ENCODE measurements around the gene GJB4. TPM values are rescaled to one million over a fixed set of nuclear protein-coding genes. Genes with fewer than 3 reads are reported as not detected.
"Not testable (repeated sequence)": the region's sequence is repeated elsewhere in the genome, so short reads cannot be mapped to it uniquely, and the experiment has no call there.

Gene GJB4
- total and polyA plus RNA-seq, 5 experiments from 2014 or later = not detected

- H3K4me1 Mint-ChIP-seq = no peaks in the 10 kb centered on the region
- no peak overlapping the region for H3K27ac Mint-ChIP-seq
- peaks cover 4 to 17% (median 14%) of the 10 kb centered on the region in 5 donors for H3K27me3 Mint-ChIP-seq
- no peak overlapping the region for H3K4me3 Mint-ChIP-seq
- ATAC-seq (no peak), DNase-seq (no peak)
- POLR2A ChIA-PET = no interaction called here
- H3K9me3 Mint-ChIP-seq = no peaks in the 10 kb centered on the region
- H3K36me3 Mint-ChIP-seq = no peaks in the 10 kb centered on the region
Observed at GRCh38 chr1:34736692-34737091, 22.8 kb upstream of the GJB4 start.

GRCh38 chr1:34737236-34737635, 22.3 kb upstream of the GJB4 start:
- H3K36me3 Mint-ChIP-seq, ATAC-seq, DNase-seq, H3K27ac Mint-ChIP-seq, H3K4me1 Mint-ChIP-seq, H3K9me3 Mint-ChIP-seq, H3K4me3 Mint-ChIP-seq, POLR2A ChIA-PET: not testable (repeated sequence)
- peaks cover 4 to 17% (median 14%) of the 10 kb centered on the region in 5 donors for H3K27me3 Mint-ChIP-seq

GRCh38 chr1:34739613-34740012, 19.9 kb upstream of the GJB4 start:
- Mint-ChIP-seq H3K27me3 (peaks cover 6 to 17% (median 12%) of the 10 kb centered on the region in 5 donors), H3K4me3 (no peak overlapping the region), H3K27ac (no peak overlapping the region), H3K9me3 (no peaks in the 10 kb centered on the region), H3K4me1 (peaks cover 0 to 6% (median 2%) of the 10 kb centered on the region in 4 donors), H3K36me3 (no peaks in the 10 kb centered on the region)
- POLR2A ChIA-PET = no interaction called here
- DNase-seq (no peak), ATAC-seq (no peak)

GRCh38 chr1:34740161-34740868, 19.2 kb upstream of the GJB4 start:
- Mint-ChIP-seq H3K27me3 (peaks cover 6 to 18% (median 12%) of the 10 kb centered on the region in 5 donors), H3K36me3 (no peaks in the 10 kb centered on the region), H3K4me3 (no peak overlapping the region), H3K9me3 (no peaks in the 10 kb centered on the region), H3K27ac (peak overlapping the region in 1 of 10 donors; percentile 17), H3K4me1 (peaks cover 0 to 6% (median 2%) of the 10 kb centered on the region in 4 donors)
- DNase-seq (no peak), ATAC-seq (no peak)
- POLR2A ChIA-PET = no interaction called here

- peak overlapping the region in 1 of 10 donors; percentile 18 for H3K27ac Mint-ChIP-seq
- POLR2A ChIA-PET = no interaction called here
- H3K4me1 Mint-ChIP-seq = peaks cover 0 to 6% (median 2%) of the 10 kb centered on the region in 4 donors
- H3K36me3 Mint-ChIP-seq = no peaks in the 10 kb centered on the region
- DNase-seq (peak; percentile 45 to 82 (median 70)), ATAC-seq (peak; percentile 83 to 90)
- no peaks in the 10 kb centered on the region for H3K9me3 Mint-ChIP-seq
- H3K4me3 Mint-ChIP-seq = no peak overlapping the region
- H3K27me3 Mint-ChIP-seq = peaks cover 2 to 15% (median 8%) of the 10 kb centered on the region in 5 donors
Observed at GRCh38 chr1:34742667-34743270, 16.8 kb upstream of the GJB4 start.

GRCh38 chr1:34743775-34744174, 15.8 kb upstream of the GJB4 start:
- no peaks in the 10 kb centered on the region for H3K36me3 Mint-ChIP-seq
- H3K27ac Mint-ChIP-seq = no peak overlapping the region
- no peaks in the 10 kb centered on the region for H3K9me3 Mint-ChIP-seq
- peaks cover 2 to 22% (median 8%) of the 10 kb centered on the region in 5 donors for H3K27me3 Mint-ChIP-seq
- ATAC-seq (no peak), DNase-seq (no peak)
- POLR2A ChIA-PET = no interaction called here
- peaks cover 0 to 6% (median 2%) of the 10 kb centered on the region in 4 donors for H3K4me1 Mint-ChIP-seq
- no peak overlapping the region for H3K4me3 Mint-ChIP-seq

- no peak for DNase-seq
- no peak overlapping the region for H3K4me3 Mint-ChIP-seq
Observed at GRCh38 chr1:34744851-34745250, 14.7 kb upstream of the GJB4 start.

GRCh38 chr1:34745666-34746065, 13.9 kb upstream of the GJB4 start:
- POLR2A ChIA-PET = no interaction called here
- no peak for ATAC-seq
- H3K27ac Mint-ChIP-seq = no peak overlapping the region
- no peaks in the 10 kb centered on the region for H3K36me3 Mint-ChIP-seq
- H3K4me3 Mint-ChIP-seq = no peak overlapping the region
- peaks cover 0 to 6% (median 2%) of the 10 kb centered on the region in 4 donors for H3K4me1 Mint-ChIP-seq
- no peak for DNase-seq
- H3K9me3 Mint-ChIP-seq = no peaks in the 10 kb centered on the region
- H3K27me3 Mint-ChIP-seq = peaks cover 2 to 17% (median 4%) of the 10 kb centered on the region in 5 donors

More at GRCh38 chr1:34744851-34745250, 14.7 kb upstream of the GJB4 start:
- POLR2A ChIA-PET = no interaction called here
- Mint-ChIP-seq H3K36me3 (no peaks in the 10 kb centered on the region), H3K27ac (no peak overlapping the region), H3K4me1 (peaks cover 0 to 6% (median 2%) of the 10 kb centered on the region in 4 donors), H3K27me3 (peaks cover 2 to 24% (median 8%) of the 10 kb centered on the region in 5 donors), H3K9me3 (no peaks in the 10 kb centered on the region)
- no peak for ATAC-seq

GRCh38 chr1:34746101-34746500, 13.4 kb upstream of the GJB4 start:
- no peak overlapping the region for H3K4me3 Mint-ChIP-seq
- DNase-seq = no peak
- POLR2A ChIA-PET = no interaction called here
- no peaks in the 10 kb centered on the region for H3K9me3 Mint-ChIP-seq
- peaks cover 0 to 6% (median 2%) of the 10 kb centered on the region in 4 donors for H3K4me1 Mint-ChIP-seq
- H3K27ac Mint-ChIP-seq = no peak overlapping the region
- H3K27me3 Mint-ChIP-seq = peaks cover 2 to 17% (median 4%) of the 10 kb centered on the region in 5 donors
- no peaks in the 10 kb centered on the region for H3K36me3 Mint-ChIP-seq
- no peak for ATAC-seq

GRCh38 chr1:34746785-34747637, 12.5 kb upstream of the GJB4 start:
- Mint-ChIP-seq H3K36me3 (no peaks in the 10 kb centered on the region), H3K4me3 (no peak overlapping the region), H3K9me3 (no peaks in the 10 kb centered on the region), H3K4me1 (peaks cover 0 to 6% (median 2%) of the 10 kb centered on the region in 4 donors), H3K27me3 (peaks cover 2 to 16% (median 3%) of the 10 kb centered on the region in 5 donors), H3K27ac (no peak overlapping the region)
- ATAC-seq = no peak
- DNase-seq = no peak
- POLR2A ChIA-PET = no interaction called here

GRCh38 chr1:34747638-34747941, 11.9 kb upstream of the GJB4 start:
- POLR2A ChIA-PET = no interaction called here
- peaks cover 0 to 2% (median 0%) of the 10 kb centered on the region in 4 donors for H3K4me1 Mint-ChIP-seq
- no peak overlapping the region for H3K27ac Mint-ChIP-seq
- H3K4me3 Mint-ChIP-seq = no peak overlapping the region
- no peaks in the 10 kb centered on the region for H3K36me3 Mint-ChIP-seq
- no peaks in the 10 kb centered on the region for H3K9me3 Mint-ChIP-seq
- DNase-seq (no peak), ATAC-seq (no peak)
- peaks cover 0 to 16% (median 3%) of the 10 kb centered on the region in 5 donors for H3K27me3 Mint-ChIP-seq

GRCh38 chr1:34749992-34750391, 9.5 kb upstream of the GJB4 start:
- H3K36me3 Mint-ChIP-seq = no peaks in the 10 kb centered on the region
- DNase-seq (no peak), ATAC-seq (no peak)
- H3K27me3 Mint-ChIP-seq = peaks cover 0 to 16% (median 7%) of the 10 kb centered on the region in 5 donors
- POLR2A ChIA-PET = no interaction called here
- no peak overlapping the region for H3K4me3 Mint-ChIP-seq
- no peaks in the 10 kb centered on the region for H3K9me3 Mint-ChIP-seq
- H3K4me1 Mint-ChIP-seq = no peaks in the 10 kb centered on the region
- peak overlapping the region in 1 of 10 donors; percentile 26 for H3K27ac Mint-ChIP-seq

GRCh38 chr1:34750610-34751009, 8.9 kb upstream of the GJB4 start:
- H3K27me3 Mint-ChIP-seq = peaks cover 0 to 16% (median 7%) of the 10 kb centered on the region in 5 donors
- H3K9me3 Mint-ChIP-seq = no peaks in the 10 kb centered on the region
- H3K4me3 Mint-ChIP-seq = no peak overlapping the region
- no peaks in the 10 kb centered on the region for H3K36me3 Mint-ChIP-seq
- no peak overlapping the region for H3K27ac Mint-ChIP-seq
- H3K4me1 Mint-ChIP-seq = no peaks in the 10 kb centered on the region
- POLR2A ChIA-PET = no interaction called here
- ATAC-seq (no peak), DNase-seq (no peak)
